ENCODE results near the gene RELA.

The RELA gene

DNA sequence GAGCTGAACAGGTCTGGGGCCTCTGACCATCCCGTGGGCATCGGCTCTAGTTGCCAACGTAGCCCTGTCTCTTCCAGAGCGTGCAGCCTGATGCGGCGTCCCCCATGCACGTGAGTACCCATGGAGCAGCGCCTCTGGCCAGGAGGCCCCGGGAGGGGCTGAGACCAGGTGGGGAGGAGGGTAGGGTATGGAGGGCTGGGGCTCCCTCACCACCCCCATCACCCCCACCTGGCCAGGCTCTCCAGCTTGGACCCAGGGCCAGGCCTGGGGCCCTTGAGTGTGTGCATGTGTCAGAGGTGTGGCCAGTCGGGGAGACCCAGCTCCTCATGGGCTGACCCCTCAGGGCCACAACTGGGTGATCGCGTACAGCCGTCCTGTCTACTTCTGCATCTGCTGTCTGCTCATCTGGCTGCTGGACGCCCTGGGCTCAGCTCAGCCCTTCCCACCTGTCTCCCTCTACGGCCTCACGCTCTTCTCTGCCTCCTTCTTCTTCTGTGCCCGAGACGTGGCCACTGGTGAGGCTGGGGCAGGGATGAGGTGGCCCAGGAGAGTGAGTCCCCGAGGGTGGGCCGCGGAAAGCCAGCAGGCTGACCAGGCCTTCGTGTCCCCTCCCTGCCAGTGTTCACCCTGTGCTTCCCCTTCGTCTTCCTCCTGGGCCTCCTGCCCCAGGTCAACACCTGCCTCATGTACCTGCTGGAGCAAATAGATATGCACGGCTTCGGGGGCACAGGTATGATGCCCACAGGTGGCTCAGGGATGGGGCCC, 38.7 kb downstream of the RELA start:
- H3K4me3 ChIP-seq (ENCODE audit: low read depth, low read length), result no peak overlapping the region
- TF ChIP-seq, protein P1, sequence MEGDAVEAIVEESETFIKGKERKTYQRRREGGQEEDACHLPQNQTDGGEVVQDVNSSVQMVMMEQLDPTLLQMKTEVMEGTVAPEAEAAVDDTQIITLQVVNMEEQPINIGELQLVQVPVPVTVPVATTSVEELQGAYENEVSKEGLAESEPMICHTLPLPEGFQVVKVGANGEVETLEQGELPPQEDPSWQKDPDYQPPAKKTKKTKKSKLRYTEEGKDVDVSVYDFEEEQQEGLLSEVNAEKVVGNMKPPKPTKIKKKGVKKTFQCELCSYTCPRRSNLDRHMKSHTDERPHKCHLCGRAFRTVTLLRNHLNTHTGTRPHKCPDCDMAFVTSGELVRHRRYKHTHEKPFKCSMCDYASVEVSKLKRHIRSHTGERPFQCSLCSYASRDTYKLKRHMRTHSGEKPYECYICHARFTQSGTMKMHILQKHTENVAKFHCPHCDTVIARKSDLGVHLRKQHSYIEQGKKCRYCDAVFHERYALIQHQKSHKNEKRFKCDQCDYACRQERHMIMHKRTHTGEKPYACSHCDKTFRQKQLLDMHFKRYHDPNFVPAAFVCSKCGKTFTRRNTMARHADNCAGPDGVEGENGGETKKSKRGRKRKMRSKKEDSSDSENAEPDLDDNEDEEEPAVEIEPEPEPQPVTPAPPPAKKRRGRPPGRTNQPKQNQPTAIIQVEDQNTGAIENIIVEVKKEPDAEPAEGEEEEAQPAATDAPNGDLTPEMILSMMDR (IDR thresholded peaks at IDR 0.05; ENCODE audit: low read depth, low read length), result no peak

DNA sequence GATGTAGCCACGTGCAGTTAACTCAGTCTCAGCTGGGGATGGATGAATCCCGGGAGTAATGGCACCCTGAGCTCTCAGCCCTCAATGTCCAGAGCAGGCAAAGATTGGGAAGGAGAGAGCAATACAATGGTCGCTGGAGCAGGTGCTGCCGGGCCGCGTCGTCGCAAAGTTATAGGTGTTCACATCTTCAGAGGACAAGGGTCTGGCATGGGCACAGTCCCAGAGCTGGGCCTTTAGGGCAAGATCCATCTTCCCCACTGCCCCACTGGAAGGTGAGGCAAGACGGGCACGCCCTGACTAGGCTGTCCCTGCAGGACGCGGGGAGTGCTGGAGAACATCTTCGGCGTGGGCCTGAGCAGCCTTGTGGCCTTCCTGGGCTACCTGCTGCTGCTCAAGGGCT, 39.5 kb downstream of the RELA start:
- TF ChIP-seq, protein P1 (IDR thresholded peaks at IDR 0.05; ENCODE audit: low read depth, low read length), result no peak
- no peak overlapping the region for H3K4me3 ChIP-seq (ENCODE audit: low read depth, low read length)

DNA sequence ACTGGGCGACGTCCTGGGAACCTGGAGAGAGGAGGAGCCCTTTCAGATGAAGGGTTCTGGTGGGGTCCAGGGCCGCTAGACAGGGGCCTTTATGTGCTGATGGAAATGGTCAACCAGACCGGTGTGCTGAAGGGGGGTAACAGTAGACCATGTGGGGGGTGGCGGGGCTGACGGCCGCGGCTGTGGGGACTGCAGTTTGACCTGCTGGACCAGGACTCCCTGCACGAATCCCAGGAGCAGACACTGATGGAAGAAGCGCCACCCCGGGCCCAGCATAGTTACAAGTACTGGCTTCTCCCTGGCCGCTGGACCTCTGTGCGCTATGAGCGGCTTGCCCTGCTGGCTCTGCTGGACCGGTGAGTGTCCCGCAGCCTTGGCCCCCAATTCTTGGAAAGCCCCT, 40.7 kb downstream of the RELA start:
- no peak overlapping the region for H3K4me3 ChIP-seq (ENCODE audit: low read depth, low read length)
- TF ChIP-seq, protein P1 (IDR thresholded peaks at IDR 0.05; ENCODE audit: low read depth, low read length), result no peak

DNA sequence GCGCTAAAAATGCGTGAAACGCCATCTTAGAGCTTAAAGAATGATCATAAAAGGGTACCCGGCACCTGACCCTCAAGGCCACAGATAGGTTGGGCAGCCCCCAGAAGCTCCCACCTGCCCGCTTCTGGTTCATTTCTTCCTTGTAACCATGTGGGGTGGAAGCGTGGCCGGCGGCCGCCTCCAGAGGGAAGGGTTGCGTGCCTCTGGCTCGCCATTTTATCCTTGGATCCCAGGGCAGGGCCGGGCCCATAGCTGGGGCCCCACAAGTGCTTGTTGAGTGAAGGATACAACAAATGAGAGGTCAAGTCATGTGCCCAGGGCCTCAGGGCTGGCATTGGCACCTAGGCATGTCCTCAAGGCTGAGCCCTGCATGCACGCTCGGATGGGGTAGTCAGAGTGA, 41.3 kb downstream of the RELA start:
- no peak overlapping the region for H3K4me3 ChIP-seq (ENCODE audit: low read depth, low read length)
- TF ChIP-seq, protein P1 (IDR thresholded peaks at IDR 0.05; ENCODE audit: low read depth, low read length), result no peak

DNA sequence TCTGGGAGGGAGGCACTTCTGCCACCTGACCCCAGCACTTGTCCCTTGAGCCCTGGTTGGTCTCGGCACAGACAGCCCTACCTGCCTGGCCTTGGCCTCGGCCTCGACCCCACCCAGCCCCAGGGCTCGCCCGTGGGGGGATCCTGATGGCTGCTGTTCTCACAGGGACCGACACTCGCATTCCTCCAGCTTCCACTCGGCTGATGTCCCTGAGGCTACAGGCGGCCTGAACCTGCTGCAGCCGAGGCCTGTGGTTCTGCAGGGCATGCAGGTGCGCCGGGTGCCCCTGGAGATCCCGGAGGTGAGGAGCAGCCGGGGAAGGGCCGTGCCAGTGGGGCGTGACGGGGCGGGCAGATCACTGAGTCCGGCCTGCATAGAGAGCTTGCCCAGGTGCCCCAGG, 42.0 kb downstream of the RELA start:
- TF ChIP-seq, protein P1 (IDR thresholded peaks at IDR 0.05; ENCODE audit: low read depth, low read length), result no peak

DNA sequence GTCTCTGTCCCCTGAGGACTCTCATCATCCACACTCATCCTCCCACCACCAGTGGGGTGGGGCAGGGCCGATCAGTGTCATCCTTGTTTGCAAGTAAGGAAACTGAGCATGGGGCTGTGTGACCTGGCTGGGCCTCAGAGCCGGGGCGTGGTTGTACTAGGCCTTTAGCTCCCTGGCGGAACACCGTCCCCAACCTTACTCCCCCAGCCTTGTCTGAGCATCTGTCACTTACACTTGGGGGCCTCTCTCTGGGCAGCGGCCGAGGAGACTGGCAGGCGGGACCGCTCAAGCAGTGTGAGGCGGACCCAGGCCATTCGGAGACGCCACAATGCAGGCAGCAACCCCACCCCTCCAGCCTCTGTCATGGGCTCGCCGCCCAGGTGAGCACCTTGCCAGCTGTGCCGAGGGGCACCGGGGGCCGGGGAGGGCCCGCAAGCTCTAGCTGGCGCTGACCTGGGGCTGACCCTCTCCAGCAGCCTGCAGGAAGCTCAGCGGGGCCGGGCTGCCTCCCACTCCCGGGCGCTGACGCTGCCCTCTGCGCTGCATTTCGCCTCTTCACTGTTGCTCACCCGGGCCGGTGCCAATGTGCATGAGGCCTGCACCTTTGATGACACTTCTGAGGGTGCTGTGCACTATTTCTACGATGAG, 43.3 kb downstream of the RELA start:
- TF ChIP-seq, protein P1 (IDR thresholded peaks at IDR 0.05; ENCODE audit: low read depth, low read length), result no peak

More for the DNA sequence above, 42.0 kb downstream of the RELA start:
- H3K4me3 ChIP-seq (ENCODE audit: low read depth, low read length), result no peak overlapping the region

DNA sequence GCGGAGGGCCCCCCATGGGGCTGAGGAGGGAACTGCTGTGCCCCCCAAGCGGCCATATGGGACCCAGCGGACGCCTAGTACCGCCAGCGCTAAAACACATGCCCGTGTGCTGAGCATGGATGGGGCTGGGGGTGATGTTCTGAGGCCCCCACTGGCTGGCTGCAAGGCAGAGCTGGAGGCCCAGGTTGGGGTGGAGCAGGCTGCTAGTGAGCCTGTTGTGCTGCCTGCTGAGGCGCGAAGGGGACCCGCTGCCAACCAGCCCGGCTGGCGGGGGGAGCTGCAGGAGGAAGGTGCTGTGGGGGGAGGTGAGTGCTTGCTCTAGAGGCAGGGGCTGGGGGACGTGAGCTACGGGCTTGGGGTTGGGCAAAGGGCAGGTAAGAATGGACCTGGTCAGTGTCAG, 44.0 kb downstream of the RELA start:
- H3K4me3 ChIP-seq (ENCODE audit: low read depth, low read length), result no peak overlapping the region
- TF ChIP-seq, protein P1 (IDR thresholded peaks at IDR 0.05; ENCODE audit: low read depth, low read length), result no peak

More for the DNA sequence above, 43.3 kb downstream of the RELA start:
- H3K4me3 ChIP-seq (ENCODE audit: low read depth, low read length), result no peak overlapping the region

All from WI38 (cell line).